Esophagus squamous epithelium (tissue), 4 donors: ENCODE measurements around the gene WDHD1.

Source experiments
- POLR2A ChIP-seq, 4 donors: fragments of 450-650 bp; IDR thresholded peaks; one replicate each; pipeline ENCODE4 v1.6.1; 2017; ENCODE audit warnings: antibody characterized with exemption in 4 of 4, mild to moderate bottlenecking in 4 of 4, moderate library complexity in 3 of 4
- TF ChIP-seq, protein P1 (sequence below), 6 experiments: fragments of 450-650 bp in 4 of 6; fragments of 200-600 bp in 2 of 6; sonication (generic) in 2 of 6; IDR thresholded peaks; one replicate each; pipeline ENCODE4 v1.5.1; 2016 to 2019; ENCODE audit warnings: antibody characterized with exemption in 6 of 6, mild to moderate bottlenecking in 4 of 6, moderate library complexity in 4 of 6

DNA sequence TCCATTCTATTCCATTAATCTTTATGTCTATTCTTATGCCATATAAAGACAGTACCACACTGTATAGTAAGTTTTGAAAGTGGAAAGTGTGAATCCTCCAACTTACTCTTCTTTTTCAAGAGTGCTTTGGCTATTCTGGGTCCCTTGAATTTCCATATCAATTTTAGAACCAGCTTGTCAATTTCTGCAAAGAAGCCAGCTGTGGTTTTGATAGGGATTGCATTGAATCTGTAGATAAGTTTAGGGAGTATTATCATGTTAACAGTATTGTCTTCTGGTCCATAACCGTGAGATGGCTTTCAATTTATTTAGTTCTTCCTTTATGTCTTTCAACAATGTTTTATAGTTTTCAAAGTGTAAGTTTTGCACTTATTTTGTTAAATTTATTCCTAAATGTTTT is 90.1 kb downstream of the WDHD1 start:
- TF ChIP-seq, protein P1, sequence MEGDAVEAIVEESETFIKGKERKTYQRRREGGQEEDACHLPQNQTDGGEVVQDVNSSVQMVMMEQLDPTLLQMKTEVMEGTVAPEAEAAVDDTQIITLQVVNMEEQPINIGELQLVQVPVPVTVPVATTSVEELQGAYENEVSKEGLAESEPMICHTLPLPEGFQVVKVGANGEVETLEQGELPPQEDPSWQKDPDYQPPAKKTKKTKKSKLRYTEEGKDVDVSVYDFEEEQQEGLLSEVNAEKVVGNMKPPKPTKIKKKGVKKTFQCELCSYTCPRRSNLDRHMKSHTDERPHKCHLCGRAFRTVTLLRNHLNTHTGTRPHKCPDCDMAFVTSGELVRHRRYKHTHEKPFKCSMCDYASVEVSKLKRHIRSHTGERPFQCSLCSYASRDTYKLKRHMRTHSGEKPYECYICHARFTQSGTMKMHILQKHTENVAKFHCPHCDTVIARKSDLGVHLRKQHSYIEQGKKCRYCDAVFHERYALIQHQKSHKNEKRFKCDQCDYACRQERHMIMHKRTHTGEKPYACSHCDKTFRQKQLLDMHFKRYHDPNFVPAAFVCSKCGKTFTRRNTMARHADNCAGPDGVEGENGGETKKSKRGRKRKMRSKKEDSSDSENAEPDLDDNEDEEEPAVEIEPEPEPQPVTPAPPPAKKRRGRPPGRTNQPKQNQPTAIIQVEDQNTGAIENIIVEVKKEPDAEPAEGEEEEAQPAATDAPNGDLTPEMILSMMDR (IDR thresholded peaks at IDR 0.05), result no peak
- TF ChIP-seq POLR2A (IDR thresholded peaks at IDR 0.05), result no peak
